Measurements from ENCODE around the gene SEPSECS.

Gene SEPSECS

DNA sequence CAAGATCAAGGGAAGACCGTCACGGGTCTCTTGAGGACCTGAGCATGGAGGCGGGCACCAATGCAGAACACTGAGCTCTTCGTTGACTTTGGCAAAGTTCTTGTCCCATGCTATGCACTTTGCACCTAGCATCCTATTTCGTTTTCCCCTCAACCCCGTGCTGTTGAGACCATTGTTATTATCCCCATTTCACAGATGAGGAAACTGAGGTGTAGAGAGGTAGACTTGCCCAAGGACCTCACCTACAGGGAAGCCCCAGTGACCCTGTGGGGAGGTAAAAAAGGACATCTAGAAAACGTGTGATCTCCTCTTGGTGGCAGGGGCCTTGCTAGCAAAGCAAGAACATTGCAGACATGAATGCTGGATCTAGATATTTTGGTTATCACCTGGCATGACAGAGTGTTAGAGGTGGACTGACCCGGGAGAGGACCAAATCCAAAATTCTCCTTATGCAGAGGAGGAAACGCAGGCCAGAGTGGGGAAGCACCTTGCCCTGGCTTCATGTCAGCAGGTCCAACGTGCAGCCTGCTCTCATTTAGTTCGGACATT, 48.5 kb downstream of the SEPSECS start:
- H3K4me3 ChIP-seq (ENCODE audit: low read depth, low read length), result no peak overlapping the region

DNA sequence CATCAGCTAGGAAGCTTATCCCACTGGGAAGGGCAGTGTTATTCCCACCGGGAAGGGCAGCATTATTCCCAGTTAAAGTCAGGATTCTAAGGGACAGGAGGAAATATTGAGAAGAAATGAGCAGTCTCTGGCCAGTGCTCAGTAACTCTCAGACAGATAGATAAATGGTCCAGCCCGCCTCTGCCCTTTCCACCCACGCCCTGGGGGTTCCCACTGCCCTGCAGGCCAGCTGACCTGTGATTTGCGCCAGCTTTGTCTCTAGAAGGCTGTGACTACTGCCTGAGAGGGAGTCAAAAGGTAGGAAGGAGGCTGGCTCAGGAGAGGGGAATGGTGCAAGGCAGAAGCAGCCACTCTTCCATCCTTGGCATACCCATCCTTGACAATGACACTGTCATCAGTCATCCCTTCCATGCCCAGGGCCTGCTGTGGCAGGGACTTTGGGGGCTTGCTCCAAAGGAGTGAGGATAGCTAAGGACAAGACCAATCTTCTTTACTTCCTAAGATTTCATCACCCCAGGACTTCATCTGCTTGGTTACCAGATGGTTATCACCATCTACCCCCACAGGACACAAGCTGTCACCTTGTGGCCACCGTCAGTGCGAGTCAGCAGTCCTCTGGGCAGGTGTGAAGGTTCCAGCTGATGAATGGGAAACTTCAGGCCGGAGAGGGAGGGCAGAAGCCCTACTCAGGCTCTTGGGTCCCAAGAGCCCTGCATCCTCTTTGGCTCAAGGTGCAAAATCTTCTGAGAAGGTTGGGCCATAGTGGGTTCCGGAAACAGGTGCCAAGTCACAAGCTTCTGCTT, 49.5 kb downstream of the SEPSECS start:
- no peak overlapping the region for H3K4me3 ChIP-seq (ENCODE audit: low read depth, low read length)

DNA sequence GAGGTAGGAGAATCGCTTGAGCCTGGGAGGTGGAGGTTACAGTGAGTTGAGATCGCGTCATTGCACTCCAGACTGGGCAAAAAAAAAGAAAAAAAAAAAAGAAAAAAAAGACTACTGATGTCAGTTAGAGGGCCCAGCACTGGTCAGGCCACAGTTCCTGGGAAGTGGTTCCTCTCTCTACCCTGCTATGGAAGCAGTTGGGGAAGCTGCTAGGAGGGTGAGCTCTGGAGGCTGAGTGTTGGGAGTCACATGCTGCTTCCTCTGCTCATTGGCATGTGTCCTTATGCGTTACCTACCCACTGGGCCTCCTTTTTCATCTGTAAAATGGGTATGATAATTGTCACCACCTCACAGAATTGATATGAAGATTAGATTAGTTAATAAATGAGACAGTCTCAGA, 50.7 kb downstream of the SEPSECS start:
- H3K4me3 ChIP-seq (ENCODE audit: low read depth, low read length), result no peak overlapping the region

DNA sequence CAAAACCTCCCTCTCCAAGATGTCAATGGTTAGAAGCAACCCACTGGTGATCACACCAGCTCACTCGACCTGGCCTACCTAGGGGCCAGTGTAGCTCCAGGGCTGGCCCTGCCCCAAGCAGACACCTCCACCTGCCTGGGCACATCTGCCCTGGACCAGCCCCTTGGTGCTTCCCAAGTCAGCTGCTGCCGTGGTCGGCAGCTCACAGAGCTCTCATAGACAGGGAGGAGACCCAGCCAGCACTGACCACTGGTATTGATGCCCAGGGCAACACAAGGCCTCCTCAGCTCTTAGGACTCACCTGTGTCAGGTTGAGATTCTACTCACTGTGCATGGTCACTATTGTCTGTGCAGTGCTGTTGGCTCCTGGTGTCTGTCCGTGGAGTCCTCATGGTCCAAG, 51.7 kb downstream of the SEPSECS start:
- H3K4me3 ChIP-seq (ENCODE audit: low read depth, low read length), result no peak overlapping the region

DNA sequence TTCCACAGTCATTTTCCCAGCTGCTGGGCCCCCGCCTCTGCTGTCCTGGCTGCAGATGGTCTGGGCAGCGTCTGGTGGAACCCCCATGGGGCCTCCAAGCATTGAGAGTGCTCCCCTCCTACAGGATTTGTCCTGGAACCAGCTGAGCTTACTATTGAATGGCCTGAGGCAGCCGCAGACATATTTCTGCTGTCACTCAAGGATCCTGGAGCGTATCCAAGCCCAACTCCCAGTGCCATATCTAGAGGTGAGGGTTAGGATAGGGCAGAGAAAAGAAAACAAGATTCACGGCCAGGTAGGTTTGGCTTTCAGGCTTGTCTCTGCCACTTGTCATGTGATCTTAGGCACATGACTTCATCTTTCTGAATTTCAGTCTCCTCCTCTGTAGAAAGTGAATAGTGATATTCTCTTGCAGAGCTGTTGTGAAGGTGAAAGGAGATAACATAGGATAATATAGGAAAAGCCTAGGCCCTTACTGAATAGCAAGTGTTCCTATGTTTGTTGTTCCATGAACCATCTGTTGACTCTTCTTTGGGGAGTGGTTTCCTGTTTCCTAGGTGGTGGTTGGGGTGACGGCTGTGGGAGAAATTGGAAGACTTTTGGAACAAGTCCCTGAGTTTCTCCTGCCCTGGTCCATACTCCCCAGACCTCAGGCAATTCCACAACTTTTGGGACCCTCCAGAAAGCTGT, 52.3 kb downstream of the SEPSECS start:
- H3K4me3 ChIP-seq (ENCODE audit: low read depth, low read length), result no peak overlapping the region

DNA sequence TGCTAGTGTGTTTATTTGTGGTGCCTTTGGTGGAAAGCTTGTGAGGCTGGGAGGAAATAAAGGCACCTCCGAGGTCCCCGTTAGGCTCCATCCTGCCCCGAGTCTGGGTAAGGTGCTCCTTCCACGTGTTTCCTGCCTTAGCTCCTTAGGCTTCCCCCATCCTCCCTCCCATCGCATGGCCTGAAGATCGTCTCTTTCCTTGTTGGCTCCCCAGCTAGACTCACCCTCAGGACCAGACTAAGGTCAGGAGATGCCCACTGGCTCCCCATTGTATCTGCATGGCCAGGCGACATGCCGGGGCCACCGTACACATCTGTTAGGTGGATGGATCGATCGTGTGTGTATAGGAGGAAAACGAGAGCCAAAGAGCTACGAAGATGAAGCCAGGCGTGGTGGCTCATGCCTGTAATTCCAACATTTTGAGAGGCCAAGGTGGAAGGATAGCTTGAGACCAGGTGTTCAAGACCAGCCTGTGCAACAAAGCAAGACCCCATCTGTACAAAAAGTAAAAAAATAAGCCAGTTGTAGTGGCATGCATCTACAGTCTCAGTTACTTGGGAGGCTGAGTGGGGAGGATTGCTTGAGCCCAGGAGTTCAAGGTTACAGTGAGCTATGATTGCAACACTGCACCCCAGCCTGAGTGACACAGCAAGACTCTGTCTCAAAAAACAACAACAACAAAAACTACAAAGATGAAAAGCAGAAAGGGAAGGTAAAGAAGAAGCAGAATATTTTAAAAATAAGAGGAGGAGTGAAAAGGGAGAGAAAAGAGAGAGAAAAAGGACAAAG, 53.7 kb downstream of the SEPSECS start:
- H3K4me3 ChIP-seq (ENCODE audit: low read depth, low read length), result no peak overlapping the region

DNA sequence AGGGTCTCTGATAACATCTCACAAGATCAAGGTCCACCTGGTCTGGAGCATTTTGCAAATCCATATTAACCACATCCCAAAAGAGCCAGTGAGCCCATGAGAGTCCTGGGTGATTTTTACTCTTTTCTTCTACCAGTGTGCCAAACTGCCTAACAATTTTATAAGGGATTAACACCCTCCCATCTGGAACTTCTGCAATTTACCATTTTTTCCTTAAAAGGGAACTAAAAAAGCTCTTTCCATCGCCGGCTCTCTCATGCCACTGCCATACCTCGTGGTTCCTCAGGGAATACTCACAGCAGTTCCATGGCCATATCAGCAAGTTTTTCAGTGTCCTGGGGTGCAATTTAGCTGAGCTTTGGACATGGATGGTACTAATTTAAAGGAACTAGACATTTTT, 55.7 kb downstream of the SEPSECS start:
- no peak overlapping the region for H3K4me3 ChIP-seq (ENCODE audit: low read depth, low read length)

DNA sequence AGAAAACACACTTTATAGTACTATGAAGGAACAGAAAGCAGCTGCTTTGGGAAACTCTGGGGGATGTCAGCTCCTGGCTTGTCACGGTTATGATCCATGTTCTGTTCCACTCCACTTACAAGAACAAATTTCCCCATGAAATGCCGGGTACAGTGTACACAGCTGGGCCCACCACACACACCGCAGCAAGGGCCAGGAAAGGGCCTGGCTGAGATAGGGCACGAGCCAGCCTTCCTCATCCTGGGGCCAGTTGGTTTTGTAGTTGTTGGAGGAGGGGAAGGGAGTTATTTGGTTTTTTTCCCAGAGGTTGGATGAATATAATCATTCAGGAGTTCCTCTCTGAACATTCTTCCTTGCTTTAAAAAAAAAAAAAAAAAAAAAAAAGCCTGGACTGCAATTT, 56.8 kb downstream of the SEPSECS start:
- H3K4me3 ChIP-seq (ENCODE audit: low read depth, low read length), result no peak overlapping the region

DNA sequence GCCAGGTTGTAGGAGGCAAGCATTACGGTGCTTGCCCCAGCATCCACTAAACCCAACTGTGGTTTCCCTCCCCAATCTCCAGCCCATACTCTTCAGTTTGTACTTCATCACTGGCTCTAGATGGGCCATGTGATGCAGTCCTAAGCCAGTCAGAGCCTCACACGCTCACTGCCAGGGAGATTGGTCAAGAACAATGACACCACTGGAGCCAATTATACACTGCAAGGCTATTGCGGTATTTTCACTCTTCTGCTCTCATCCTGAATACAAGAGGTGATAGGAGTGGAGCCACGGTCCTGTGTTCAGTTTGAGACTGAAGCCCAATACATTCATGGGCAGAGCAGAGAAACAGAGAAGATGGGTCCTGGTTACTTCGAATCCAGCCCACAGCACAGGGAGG, 58.4 kb downstream of the SEPSECS start:
- H3K4me3 ChIP-seq (ENCODE audit: low read depth, low read length), result no peak overlapping the region

DNA sequence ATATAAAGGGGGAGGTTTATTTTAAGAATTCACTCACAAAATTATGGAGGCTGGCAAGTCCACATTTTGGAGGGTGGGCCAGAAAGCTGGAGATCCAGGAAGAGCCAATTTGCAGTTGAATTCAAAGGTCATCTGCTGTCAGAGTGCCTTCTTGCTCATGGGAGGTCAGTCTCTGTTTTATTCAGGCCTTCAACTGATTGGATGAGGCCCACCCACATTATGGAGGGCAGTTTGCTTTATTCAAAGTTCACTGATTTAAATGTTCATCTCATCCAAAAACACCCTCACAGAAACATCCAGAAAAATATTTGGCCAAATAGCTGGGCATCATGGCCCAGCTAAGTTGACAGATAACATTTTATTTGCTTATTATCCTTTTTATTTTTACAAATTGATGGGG, 59.5 kb downstream of the SEPSECS start:
- H3K4me3 ChIP-seq (ENCODE audit: low read depth, low read length), result no peak overlapping the region

DNA sequence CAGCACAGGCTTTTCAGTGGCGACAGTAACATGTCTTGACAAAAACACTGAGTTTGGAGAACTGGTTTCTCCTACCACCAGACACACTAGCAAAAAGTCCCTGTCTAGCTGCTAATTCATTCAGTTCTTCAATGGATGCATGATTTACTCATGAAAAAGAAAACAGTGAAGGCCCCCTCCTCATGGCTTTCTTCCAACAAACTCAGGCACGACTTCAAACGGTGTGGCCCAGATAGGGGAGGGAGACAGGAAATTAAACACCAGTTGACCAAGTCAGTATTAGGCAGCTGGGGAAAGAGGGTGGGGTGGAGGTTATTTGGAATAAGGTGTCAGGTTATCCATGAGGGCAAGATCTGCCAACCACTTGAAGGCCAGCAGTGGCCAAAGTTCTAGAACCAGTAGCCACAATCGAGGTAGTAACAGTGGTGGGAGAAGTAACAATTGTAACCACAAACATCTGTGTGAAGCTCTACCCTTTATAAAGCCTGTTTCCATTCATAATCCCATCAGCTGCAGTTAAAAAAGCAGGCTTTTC, 60.2 kb downstream of the SEPSECS start:
- no peak overlapping the region for H3K4me3 ChIP-seq (ENCODE audit: low read depth, low read length)

DNA sequence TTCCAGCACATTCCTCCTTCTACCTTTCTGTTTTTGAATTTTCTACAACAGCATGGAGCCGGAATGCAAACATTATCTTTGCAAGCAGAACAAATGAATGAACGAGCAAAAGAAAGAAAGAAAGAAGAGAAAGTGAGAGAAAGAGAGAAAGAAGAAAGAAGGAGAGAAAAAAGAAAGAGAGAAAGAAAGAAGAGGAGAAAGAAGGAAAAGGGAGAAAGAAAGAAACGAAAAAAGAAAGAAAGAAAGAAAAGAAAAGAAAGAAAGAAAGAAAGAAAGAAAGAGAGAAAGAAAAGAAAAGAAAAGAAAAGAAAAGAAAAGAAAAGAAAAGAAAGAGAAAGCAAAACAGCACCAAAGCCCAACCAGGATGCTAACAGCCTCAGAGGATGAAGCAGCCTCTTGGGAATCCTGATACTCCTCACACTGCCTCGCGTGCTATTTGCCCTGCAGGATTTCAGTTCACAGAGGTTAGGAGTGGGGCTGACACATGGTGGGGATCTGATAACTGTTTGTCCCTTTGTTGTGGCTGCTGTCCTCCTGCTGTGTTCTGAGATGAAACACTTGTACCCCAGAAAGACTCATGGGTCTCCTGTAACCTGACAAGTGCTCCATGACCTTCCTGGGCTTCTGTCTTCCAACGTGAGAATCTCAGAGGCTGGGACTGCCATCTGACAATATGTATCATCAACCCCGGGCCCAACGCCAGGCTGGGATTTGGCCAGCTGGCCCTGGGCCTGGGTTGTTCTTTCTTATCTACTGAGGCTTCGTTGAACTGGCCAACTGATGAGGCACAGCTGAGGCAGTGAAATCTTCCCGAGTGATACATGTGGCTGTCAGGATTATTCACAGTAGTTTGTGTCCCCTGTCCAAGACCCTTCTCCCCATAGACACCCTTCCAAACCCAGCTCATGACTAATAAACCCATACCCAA, 61.0 kb downstream of the SEPSECS start:
- H3K4me3 ChIP-seq (ENCODE audit: low read depth, low read length), result no peak overlapping the region

DNA sequence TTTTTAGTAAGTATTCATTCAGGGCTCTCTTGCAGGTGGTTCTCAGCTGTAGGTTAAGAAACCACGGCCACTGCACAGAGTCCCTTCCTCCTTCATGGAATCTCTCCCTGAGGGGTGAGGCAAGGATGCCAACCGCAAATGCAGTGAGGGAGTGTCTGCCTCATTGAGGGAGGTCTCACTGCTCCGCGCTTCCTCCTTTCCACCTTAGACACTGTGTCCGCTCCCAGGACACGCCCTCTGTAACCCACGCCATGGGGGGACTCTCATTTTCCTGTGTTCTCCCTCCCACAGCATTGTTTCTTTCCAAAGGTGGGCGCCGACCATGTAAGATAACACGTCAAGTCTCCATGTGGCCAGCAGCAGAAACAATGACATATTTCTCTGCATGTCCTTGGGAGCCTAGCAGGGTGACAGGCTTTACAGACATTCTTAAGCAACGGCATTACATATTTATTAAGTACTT, 63.2 kb downstream of the SEPSECS start:
- H3K4me3 ChIP-seq (ENCODE audit: low read depth, low read length), result no peak overlapping the region

DNA sequence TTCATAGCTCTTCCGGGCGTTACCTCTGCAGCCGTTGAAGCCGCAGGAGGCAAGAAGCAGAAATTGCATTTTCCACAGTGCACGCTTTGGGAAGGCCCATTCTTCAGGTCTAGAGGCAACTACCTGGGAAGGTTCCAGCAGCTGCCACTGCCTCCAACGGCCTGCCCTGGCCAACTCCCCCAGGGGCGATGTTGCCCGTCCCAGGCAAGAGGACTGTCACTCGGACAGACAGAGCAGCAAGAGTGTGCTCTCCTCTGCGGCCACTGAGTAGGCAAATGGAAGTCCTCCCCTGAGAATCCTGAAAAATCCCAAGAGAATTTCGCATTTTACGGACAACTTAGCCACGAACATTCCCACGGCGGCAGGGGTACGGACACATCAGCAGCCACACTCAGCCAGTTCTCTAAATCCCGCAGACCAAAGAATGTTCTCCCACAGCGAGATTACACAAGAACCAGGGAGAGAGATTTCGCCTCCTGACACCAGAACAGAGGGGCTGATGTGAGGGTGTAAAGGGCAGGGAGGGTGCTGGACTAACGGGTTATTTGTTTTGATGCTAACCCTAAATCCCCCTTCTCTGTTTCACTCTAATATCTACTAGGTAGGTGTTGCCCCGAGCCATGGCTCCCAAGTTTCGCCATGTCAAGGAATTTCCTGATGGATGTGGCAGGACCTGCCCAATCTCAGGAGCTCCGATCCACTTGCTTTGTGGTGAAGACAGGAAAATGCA, 63.8 kb downstream of the SEPSECS start:
- H3K4me3 ChIP-seq (ENCODE audit: low read depth, low read length), result no peak overlapping the region

DNA sequence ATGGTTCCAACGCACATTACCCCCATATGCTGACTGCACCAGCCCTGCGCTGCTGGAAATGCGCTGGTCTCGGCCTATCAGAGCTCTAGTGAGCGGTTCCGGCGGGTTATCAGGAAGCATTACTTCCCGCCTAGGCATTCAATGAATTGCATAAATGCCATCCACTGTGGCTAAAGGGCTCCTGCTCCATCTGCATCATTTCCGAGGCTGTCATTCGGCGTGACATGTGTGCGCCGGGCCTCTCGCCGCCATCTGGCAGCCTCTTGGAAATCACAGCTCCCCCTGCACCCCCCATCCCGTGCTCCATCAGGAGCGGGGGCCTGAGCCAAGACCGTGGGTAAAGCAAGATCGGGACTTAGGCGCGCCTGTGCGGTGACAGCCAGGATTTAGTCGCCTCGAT, 64.4 kb downstream of the SEPSECS start:
- H3K4me3 ChIP-seq (ENCODE audit: low read depth, low read length), result no peak overlapping the region

DNA sequence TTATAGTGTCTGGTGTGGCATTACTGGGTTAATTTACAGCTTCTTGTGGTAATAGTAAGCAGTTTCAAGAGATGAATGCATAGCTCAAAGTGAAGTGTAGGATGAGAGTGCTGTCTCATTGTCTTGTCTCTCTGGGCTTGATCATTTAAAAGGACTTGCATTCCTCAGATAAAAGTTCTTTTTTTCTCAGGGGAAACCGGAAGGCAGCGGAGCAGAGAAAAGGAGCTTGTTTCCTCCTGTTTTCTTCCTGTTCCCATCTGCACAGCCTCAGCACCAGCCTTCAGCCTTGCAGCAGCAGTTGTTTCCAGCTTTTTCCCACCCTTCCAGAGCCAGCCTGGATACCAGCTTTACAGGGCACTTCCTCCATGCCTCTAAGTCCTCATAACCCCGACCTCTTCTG, 68.1 kb downstream of the SEPSECS start:
- no peak overlapping the region for H3K4me3 ChIP-seq (ENCODE audit: low read depth, low read length)

DNA sequence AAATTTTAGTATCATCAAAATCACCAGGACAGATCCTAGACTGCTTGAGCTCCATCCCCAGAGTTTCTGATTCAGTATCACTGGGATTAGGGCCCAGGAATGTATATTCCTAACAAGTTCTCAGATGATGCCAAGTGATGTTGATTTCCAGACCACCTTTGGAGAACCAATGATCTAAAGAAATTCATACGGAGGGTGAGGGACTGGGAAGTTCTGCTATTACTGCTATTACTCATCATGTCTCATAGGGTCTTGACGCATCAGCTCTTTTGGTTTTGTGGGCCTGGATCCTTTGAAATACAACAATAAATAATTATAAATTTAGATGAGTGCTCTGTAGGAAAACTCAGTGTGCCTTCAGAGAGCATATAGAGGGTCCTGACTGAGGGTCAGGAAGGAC, 69.7 kb downstream of the SEPSECS start:
- no peak overlapping the region for H3K4me3 ChIP-seq (ENCODE audit: low read depth, low read length)

DNA sequence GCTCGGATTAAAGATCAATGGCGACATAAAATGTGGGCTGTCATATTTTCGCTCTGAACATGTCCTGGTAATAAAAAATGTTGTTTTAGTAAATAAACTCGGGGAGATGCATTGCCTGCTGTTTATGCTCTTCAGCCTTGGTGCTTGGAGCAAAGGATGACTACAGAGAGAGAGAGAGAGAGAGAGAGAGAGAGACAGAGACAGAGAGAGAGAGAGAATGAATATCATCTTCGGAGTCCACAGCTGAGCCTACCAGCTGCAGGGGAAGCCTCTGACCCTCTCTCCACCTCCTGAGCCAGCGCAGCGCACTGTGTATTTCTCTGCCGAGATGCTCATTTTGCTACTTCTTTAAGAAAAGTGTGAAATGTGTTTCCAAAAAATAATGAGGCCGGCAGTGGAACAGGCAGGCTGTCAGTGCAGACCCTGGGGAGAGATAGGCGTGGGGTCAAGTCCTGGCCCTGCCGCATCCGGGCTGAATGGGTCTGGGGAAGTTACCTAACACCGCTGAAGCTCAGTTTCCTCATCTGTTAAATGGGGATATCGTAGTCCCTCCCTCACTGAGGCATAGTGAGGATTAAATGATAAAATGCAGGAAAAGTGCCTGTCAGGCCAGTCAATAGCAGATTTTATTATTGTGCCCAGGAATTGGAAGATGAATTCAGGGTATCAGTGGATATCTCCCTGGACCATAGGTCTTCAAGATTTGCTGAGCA, 71.0 kb downstream of the SEPSECS start:
- H3K4me3 ChIP-seq (ENCODE audit: low read depth, low read length), result no peak overlapping the region

All from iPS-11a (cell line).